ENCODE results near the gene RSU1. TPM values are rescaled to one million over a fixed set of nuclear protein-coding genes. Genes with fewer than 3 reads are reported as not detected.

Gene RSU1
- total RNA-seq, 1 donor from 2014 or later: 46.9 TPM

DNA sequence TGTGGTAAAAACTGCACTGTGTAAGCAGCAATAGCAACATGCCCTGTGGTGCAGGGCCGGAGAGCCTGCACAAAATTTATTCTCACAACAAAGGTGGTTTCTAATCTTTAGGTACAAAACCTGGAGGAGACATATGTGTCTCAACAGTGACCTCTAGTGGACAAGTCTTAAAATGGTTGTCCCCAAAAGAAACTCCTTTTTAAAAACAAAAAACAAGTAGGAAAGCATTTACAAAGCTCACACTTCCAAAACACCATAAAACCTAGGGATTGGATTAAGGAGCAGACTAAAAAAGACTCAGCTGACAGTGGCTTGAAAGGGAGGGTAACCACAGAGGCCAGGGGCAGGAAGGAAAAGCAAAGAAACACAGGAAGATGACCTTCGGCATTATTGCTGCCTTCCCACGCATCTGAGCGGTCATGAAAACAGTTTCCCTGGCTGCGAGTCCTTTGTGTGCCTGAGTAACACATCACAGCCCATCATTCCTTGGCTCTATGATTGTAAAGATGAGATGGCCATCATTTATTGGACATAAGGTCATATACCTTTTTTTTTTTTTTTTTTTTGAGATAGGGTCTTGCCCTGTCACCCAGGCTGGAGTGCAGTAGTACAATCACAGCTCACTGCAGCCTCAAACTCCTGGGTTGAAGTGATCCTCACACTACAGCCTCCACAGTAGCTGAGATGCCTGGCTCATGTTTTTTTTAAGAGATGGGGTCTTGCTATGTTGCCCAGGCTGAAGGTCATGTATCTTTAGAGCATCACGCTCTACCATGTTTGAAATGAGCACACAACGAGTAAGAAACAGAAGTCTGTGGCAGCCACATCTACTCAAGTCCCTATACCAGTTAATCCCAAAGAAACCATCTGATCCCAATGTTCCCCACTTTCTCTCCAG, 39.5 kb downstream of the RSU1 start:
- DNase-seq (ENCODE audit: low read depth): peak; percentile 22
- TF ChIP-seq, protein P1, sequence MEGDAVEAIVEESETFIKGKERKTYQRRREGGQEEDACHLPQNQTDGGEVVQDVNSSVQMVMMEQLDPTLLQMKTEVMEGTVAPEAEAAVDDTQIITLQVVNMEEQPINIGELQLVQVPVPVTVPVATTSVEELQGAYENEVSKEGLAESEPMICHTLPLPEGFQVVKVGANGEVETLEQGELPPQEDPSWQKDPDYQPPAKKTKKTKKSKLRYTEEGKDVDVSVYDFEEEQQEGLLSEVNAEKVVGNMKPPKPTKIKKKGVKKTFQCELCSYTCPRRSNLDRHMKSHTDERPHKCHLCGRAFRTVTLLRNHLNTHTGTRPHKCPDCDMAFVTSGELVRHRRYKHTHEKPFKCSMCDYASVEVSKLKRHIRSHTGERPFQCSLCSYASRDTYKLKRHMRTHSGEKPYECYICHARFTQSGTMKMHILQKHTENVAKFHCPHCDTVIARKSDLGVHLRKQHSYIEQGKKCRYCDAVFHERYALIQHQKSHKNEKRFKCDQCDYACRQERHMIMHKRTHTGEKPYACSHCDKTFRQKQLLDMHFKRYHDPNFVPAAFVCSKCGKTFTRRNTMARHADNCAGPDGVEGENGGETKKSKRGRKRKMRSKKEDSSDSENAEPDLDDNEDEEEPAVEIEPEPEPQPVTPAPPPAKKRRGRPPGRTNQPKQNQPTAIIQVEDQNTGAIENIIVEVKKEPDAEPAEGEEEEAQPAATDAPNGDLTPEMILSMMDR (conservative IDR thresholded peaks at IDR 0.05; ENCODE audit: low read depth, low read length): peak; percentile 74
- peak overlapping the region; percentile 22 for H3K4me3 ChIP-seq (ENCODE audit: low read depth, low read length)

DNA sequence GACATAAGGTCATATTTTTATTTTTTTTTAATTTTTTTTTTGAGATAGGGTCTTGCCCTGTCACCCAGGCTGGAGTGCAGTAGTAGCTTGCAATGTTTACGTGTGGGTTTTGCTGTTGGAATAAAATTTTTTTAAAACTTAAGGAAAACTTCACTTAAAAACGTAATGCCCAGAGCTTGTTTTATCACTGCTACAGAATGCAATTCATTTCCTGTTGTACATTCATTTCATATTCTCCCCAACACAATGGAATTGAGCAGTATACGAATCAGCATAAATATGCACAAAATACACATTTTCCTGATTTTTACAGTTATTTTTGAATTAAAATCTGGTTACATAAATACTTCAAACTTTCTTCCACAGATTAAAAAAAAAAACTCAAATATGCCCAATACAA, 40.3 kb downstream of the RSU1 start:
- H3K4me3 ChIP-seq (ENCODE audit: low read depth, low read length): no peak overlapping the region
- TF ChIP-seq, protein P1 (conservative IDR thresholded peaks at IDR 0.05; ENCODE audit: low read depth, low read length): no peak
- DNase-seq (ENCODE audit: low read depth): no peak

DNA sequence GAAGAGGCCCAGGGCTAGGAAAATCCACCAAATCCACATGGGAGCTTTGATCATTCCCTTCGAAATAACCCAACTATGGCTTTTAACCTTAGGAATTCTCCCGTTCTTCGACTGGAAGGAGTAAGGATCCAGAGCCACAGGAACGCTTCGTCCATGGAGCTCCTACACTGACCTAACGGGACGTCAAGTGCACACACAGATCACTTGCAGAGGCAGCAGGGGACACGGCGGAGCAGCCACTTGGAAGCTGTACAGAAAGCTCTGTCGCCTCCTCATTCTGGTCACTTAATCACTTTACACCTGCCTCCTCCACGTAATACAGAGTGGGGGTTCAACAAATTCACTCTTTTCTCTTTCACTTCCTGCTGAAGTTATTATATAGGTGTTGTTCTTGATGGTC, 43.9 kb downstream of the RSU1 start:
- TF ChIP-seq, protein P1 (conservative IDR thresholded peaks at IDR 0.05; ENCODE audit: low read depth, low read length): no peak
- DNase-seq (ENCODE audit: low read depth): no peak
- no peak overlapping the region for H3K4me3 ChIP-seq (ENCODE audit: low read depth, low read length)

DNA sequence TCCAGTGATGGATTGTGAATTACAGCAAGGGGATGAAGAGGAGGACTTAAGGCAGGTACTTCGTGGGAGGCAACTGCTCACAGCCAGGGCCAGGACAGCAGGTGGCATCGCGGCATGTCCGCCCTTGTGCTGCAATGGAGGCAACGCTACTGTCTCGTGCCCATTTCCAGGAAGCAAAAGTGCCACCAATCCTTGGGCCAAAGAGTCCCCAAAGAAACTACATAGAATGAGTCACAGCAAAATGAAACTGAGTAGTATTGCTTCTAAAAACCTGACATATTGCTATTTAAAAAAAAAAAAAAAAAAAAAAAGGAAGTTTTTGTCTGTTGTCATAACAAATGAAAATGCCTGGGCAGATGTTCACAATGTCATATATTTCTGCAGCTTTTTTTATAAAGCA, 46.6 kb downstream of the RSU1 start:
- no peak for DNase-seq (ENCODE audit: low read depth)
- H3K4me3 ChIP-seq (ENCODE audit: low read depth, low read length): no peak overlapping the region
- TF ChIP-seq, protein P1 (conservative IDR thresholded peaks at IDR 0.05; ENCODE audit: low read depth, low read length): no peak

DNA sequence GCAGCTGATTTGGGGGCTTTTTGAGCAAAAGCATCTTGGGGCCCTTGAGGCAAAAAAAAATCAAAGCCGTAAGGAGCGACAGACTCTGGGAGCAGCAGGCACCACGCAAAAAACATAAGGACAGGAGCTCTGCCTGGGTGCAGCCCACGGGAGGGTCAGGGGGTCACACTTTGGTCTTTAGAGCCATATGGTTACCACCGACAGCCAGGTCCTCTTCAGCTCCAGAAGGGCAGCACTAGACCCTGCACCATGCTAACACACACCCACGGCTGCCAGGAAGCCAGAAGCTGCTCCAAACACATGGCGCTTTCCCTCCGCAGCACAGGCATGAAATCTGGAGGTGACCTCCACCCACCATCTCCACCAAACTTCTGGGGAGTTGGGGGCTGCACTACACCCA, 47.1 kb downstream of the RSU1 start:
- H3K4me3 ChIP-seq (ENCODE audit: low read depth, low read length): no peak overlapping the region
- DNase-seq (ENCODE audit: low read depth): no peak
- TF ChIP-seq, protein P1 (conservative IDR thresholded peaks at IDR 0.05; ENCODE audit: low read depth, low read length): no peak

DNA sequence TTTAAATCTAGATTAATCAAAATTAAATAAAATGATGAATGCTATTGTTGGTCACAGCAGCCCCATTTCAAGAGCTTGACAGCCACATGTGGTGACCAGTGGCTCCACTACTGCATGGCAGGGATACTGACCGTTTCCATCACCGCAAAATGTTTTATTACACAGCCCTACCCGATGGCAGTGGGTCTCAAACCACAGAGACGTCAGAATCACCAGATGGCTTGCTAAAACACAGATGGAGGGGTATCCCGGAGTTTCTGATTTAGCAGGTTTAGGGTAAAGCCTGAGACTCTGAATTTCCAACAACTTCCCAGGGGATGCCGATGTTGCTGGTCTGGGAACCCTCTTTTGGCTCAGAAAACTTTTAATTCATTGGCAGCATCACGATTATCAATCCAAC, 47.9 kb downstream of the RSU1 start:
- DNase-seq (ENCODE audit: low read depth): no peak
- TF ChIP-seq, protein P1 (conservative IDR thresholded peaks at IDR 0.05; ENCODE audit: low read depth, low read length): no peak
- no peak overlapping the region for H3K4me3 ChIP-seq (ENCODE audit: low read depth, low read length)

DNA sequence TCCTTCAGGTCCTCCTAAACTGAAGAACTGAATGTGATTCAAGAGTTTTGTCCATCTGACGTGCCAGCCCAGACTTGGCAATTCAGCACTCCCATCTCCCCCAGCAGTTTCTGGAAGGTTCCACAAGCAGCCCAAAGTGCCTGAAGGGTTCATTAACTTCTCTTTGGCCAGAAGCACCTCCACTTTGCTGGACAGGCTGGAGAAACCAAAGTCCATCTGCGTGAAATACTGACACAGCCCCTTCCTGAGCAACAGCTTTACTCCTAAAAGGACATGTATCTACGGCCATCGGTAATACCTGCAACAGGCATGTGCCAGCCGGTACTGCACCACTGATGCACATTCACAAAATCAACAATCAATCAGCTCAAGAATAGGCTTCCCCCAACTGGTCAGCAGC, 48.5 kb downstream of the RSU1 start:
- DNase-seq (ENCODE audit: low read depth): no peak
- TF ChIP-seq, protein P1 (conservative IDR thresholded peaks at IDR 0.05; ENCODE audit: low read depth, low read length): no peak
- no peak overlapping the region for H3K4me3 ChIP-seq (ENCODE audit: low read depth, low read length)
